HuH-7.5 (cell line): ENCODE measurements around the gene PRAMEF14.
"Not testable (repeated sequence)": the region's sequence is repeated elsewhere in the genome, so short reads cannot be mapped to it uniquely, and the experiment has no call there.

Experiments used
- DNase-seq: peaks from one replicate; pipeline ENCODE4 v3.0.0; 2011; ENCODE audit warnings: low spot score

PRAMEF14 gene

GRCh38 chr1:13347034-13347433 lies at the start of gene PRAMEF14:
Gene PRAMEF14, minus strand, starts transcription at chr1:13347134. Its CDS starts 1,820 bp downstream, at chr1:13345314.
- DNase-seq = not testable (repeated sequence)

DNA sequence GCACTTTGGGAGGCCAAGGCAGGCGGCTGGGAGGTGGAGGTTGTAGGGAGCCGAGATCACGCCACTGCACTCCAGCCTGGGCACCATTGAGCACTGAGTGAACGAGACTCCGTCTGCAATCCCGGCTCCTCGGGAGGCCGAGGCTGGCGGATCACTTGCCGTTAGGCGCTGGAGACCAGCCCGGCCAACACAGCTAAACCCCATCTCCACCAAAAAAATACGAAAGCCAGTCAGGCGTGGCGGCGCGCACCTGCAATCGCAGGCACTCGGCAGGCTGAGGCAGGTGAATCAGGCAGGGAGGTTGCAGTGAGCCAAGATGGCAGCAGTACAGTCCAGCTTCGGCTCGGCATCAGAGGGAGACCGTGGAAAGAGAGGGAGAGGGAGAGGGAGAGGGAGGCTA lies 48.4 kb upstream of the PRAMEF14 start:
- DNase-seq = not testable (repeated sequence)

- DNase-seq = not testable (repeated sequence)
Observed at GRCh38 chr1:13394761-13395160, 47.8 kb upstream of the PRAMEF14 start.

DNA sequence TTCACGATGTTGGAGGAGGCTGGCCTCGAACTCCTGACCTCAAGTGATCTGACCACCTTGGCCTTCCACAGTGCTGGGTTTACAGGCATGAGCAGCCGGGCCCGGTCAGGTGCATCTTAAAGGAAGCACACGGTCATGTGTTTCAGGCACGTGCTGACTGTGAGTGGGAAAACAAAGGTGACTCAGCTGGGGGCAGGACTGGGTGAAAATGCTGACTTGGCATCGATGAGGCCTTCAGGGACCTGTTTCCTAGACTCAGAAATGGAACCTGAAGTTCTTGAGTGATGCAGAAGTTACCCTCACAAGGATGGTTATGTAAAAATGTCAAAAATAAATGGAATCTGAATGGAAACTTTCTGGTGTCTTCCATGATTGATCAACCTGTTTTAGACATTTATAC lies 46.1 kb upstream of the PRAMEF14 start:
- not testable (repeated sequence) for DNase-seq

DNA sequence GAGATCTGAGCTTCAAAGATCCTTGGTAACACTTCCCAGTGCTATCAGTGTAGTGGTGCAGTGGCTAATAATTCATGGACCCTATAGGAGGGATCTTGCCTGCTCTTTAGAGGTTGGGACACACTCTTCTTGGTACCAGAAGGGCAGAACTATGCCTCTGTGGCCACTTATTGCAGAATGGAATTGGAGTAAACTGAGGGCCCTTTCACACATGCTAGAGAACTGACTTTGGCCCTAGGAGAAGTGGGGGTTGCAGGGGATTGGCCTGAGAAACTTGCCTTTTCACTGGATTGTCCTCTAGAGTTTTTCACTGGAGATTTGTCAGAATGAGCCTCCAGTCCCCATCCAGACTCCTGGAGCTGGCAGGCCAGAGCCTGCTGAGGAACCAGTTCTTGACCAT lies 42.4 kb upstream of the PRAMEF14 start, which contains the start of gene PRAMEF17:
TSS of gene PRAMEF17 (plus strand) at position 301 of the 400 bp plus-strand sequence. CDS start at position 327, 26 bp downstream.
- DNase-seq = not testable (repeated sequence)

DNA sequence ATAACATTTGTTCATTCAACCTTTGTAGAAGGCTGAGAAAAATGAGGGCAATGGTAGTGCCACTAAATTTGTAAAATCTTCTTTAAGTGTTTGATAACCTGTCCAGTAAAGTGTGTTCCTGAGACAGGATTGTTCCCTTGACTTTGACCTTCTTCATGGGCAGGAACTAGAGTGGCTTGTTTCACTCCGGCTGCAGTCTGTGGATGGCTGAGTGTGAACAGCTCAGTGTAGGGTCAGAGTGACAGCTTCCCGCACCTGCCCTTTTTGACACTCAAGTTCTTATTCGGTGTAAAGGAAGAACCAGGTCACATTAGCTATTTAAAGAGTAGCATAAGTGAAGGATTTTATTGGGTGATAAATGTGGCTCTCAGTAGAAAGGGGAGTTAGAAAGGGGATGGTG lies 33.4 kb upstream of the PRAMEF14 start:
- DNase-seq = not testable (repeated sequence)

GRCh38 chr1:13378983-13379382 lies 32.0 kb upstream of the PRAMEF14 start:
- not testable (repeated sequence) for DNase-seq

- not testable (repeated sequence) for DNase-seq
Observed at GRCh38 chr1:13368544-13368943, 21.6 kb upstream of the PRAMEF14 start.

DNA sequence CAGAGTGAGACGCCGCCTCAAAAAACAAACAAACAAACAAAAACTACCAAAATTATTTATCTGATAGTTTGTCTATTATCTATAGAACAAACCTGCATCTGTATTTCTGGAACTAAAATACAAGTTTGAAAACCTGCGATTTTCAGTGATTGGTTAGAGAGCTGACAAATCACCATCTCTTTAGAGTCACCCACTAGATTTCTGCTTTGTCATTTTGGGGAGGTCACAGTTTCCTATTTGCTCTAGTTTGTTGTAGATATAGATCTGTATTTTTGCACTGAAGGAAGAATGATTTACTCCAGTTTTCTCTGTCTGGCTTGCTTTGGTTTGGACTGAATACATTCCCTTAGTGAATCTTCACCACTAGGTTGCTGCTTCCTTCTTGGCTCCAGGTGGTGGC lies 19.6 kb upstream of the PRAMEF14 start:
- DNase-seq = not testable (repeated sequence)

DNA sequence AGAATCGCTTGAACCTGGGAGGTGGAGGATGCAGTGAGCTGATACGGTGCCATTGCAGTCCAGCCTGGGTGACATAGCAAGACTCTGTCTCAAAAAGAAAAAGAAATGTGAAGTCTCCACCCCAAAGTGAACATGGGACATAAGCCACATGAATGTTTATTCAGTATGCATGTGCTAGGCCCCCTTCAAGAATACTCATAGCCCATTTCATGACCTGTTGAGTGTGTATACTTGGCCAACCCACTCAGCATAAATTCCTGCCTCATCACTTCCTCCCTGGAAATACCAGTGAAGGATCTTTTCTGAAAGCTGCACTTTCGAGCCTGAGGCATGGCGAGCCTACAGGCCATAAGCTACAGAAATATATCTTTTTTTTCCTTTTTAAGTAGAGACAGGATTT lies 18.0 kb upstream of the PRAMEF14 start:
- DNase-seq = not testable (repeated sequence)

- DNase-seq = not testable (repeated sequence)
Observed at GRCh38 chr1:13362364-13362763, 15.4 kb upstream of the PRAMEF14 start.

DNA sequence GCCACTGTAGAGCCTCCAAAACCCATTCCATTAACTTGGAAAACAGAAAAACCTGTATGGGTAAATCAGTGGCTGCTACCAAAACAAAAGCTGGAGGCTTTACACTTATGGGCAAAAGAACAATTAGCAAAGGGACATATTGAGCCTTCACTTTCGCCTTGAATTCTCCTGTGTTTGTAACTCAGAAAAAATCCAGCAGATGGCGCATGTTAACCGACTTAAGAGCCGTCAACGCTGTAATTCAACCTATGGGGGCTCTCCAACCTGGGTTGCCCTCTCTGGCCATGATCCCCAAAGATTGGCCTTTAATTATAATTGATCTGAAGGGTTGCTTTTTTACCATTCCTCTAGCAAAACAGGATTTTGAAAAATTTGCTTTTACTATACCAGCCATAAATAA lies 9.8 kb upstream of the PRAMEF14 start:
- DNase-seq = not testable (repeated sequence)

DNA sequence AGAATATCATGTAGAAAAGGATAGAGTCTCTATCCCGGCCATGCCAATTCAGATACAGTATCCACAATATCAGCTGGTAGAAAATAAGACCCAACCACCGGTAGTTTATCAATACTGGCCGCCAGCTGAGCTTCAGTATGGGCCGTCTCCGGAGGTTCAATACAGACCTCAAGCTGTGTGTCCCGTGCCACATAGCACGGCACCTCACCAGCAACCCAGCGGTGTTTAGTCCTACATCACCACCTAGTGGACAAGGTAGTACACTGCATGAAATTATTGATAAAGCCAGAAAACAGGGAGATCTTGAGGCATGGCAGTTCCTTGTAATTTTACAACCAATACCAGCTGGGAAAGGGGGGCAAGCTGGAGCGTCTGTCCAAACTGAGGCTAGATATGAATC lies 7.5 kb upstream of the PRAMEF14 start:
- DNase-seq = not testable (repeated sequence)

DNA sequence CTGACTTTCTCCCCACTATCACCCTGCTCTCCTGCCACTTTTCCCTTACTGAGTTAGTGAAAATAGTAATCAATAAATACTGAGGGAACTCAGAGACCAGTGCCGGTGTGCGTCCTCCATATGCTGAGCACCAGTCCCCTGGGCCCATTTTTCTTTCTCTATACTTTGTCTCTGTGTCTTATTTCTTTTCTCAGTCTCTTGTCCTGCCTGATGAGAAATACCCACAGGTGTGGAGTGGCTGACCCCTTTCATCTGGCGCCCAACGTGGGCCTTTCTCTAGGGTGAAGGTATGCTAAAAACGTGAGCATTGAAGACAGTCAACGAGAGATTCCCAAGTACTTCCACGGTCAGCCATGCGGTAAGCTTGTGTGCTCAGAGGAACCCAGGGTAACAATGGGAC lies 6.5 kb upstream of the PRAMEF14 start:
- not testable (repeated sequence) for DNase-seq

DNA sequence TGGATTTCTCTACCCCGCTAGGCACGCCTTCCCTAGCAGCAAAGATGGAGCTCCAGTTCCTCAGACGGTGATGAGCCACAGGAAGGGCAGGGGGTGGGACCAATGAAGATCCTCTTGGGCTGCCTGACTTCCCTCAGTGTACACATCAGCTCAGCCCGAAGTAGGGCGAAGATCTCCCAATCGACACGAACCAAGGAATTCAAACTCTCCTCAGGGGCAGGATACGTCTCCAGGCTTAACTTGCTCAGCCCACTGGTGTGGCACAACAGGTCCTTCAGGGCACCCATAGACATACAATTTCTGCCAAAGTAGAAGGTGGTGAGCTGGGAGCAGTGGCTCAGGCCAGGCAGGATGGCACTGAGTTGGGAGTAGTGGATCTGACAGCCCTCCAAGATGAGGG lies 4.4 kb downstream of the PRAMEF14 start:
- not testable (repeated sequence) for DNase-seq

DNA sequence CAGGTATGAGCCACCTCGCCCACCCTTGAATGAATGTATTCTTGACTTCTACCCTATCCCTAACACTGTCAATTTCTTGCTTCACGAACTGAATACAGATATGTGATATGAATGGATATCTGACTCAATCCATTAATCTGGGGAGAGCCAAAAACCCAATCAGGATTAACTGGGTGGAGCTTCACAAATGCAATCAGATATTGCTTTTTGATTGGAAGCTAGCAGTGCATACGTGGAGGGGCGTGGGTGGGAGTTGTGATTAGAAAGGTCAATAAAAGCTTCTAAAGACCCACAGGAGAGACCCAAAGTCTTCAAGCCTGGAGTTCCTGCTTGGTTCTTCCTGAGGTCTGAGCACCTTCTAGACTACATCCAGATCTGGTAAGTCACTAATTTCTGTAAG lies 31.7 kb downstream of the PRAMEF14 start, which contains the start of gene PRAMEF15:
TSS of gene PRAMEF15 (plus strand) at position 301 of the 400 bp plus-strand sequence. CDS start 2,827 bp downstream, outside the sequence.
- not testable (repeated sequence) for DNase-seq

DNA sequence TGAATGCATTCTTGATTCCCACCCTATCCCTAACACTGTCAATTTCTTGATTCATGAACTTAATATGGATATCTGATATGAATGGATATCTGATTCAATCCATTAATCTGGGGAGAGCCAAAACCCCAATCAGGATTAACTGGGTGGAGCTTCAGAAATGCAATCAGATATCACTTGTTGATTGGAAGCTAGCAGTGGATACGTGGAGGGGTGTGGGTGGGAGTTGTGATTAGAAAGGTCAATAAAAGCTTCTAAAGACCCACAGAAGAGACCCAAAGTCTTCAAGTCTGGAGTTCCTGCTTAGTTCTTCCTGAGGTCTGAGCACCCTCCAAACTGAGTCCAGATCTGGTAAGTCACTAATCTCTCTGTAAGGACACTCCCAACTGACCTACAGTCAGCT lies 43.7 kb downstream of the PRAMEF14 start, which contains the start of gene PRAMEF33:
TSS of gene PRAMEF33 (plus strand) at position 301 of the 400 bp plus-strand sequence. CDS start 2,416 bp downstream, outside the sequence.
- not testable (repeated sequence) for DNase-seq

- DNase-seq = not testable (repeated sequence)
Observed at GRCh38 chr1:13302197-13302596, 44.7 kb downstream of the PRAMEF14 start.

DNA sequence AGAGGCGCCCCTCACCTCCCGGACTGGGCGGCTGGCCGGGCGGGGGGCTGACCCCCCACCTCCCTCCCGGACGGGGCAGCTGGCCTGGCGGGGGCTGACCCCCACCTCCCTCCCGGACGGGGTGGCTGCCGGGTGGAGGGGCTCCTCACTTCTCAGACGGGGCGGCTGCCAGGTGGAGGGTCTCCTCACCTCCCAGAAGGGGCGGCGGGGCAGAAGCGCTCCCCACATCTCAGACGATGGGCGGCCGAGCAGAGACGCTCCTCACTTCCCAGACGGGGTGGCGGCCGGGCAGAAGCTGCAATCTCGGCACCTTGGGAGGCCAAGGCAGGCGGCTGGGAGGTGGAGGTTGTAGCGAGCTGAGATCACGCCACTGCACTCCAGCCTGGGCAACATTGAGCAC lies 48.2 kb downstream of the PRAMEF14 start:
- not testable (repeated sequence) for DNase-seq

DNA sequence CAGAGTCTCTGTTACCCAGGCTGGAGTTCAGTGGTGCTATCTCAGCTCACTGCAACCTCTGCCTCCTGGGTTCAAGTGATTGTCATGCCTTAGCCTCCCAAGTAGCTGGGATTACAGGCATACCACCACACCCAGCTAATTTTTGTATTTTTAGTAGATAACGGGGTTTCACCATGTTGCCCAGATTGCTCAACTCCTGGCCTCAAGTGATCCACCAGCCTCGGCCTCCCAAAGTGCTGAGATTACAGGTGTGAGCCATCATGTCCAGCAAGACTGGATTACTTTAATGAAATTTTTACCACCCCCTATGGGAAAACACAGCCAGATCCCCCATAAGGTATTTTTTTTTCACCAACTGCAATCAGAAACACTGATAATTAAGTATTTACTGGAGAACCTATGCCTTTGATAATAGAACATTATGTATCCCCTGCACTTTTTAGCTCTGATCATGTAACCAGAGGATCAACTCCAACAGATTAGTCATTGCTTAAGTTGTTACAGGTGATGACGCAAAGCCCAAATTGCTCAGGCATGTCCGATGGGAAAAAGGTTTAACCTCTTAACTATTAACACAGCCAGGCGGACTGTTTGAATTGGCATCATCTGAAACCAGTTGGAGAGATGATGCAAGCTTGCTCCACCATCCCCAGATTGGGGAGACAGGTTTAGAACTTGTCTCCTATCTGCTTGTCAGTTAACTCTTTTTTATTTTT lies 49.6 kb downstream of the PRAMEF14 start:
- not testable (repeated sequence) for DNase-seq
